K562 (cell line): Measurements from ENCODE around the gene NUP98. TPM values are rescaled to one million over a fixed set of nuclear protein-coding genes. Genes with fewer than 3 reads are reported as not detected.
A peak's percentile ranks its signal among the peaks of the same experiment; 100 is the strongest.

Experiments
- NFIC ChIP-seq: fragments of 450-650 bp; IDR thresholded peaks from 2 replicates; pipeline ENCODE4 v1.6.1; 2017; ENCODE audit warnings: mild to moderate bottlenecking, inconsistent platforms
- RAD21 ChIP-seq, 2 experiments: fragments of 250-450 bp in 1 of 2; fragments of 450-650 bp in 1 of 2; sonication (Bioruptor Pico) in 1 of 2; formaldehyde crosslinking in 1 of 2; IDR thresholded peaks in 1 of 2; conservative IDR thresholded peaks in 1 of 2; 2 replicates each; pipeline versions ENCODE4 v1.4.0 to v1.8.0; 2020 to 2022; ENCODE audit warnings: mild to moderate bottlenecking in 2 of 2, moderate library complexity in 1 of 2
- ZNF408 ChIP-seq: fragments of 250-450 bp; sonication (Bioruptor Pico); IDR thresholded peaks from 2 replicates; pipeline ENCODE4 v1.4.0; 2020; ENCODE audit warnings: low read depth, mild to moderate bottlenecking, moderate library complexity
- polyA plus RNA-seq, 8 experiments: library from polyadenylated mRNA; depleted of rRNA in 4 of 8; stranded (reverse) in 5 of 8; unstranded in 3 of 8; fragments of >200 nt; fragmentation: Nextera tagmentation in 2 of 8; fragmentation: Illumina TruSeq in 1 of 8; extraction: Ambion mirVana in 2 of 8; extraction: Trizol in 1 of 8; gene quantifications; 2 replicates each; pipeline versions ENCODE4 v1.2.1 to v1.2.3, GENCODE V29; 2011 to 2014; ENCODE audit warnings: inconsistent platforms in 1 of 8, missing spikeins in 1 of 8
- small RNA-seq: library from RNA; depleted of rRNA; stranded (forward); fragments of <200 nt; gene quantifications from one replicate; pipeline ENCODE3, GENCODE V24; 2014
- total RNA-seq, 7 experiments: library from RNA; depleted of rRNA in 6 of 7; stranded (reverse); fragments of >200 nt in 6 of 7; fragmentation: Illumina TruSeq in 2 of 7; extraction: Trizol in 2 of 7; gene quantifications; 2 replicates each; pipeline versions ENCODE4 v1.2.1 to v1.2.3, GENCODE V29; 2011 to 2021; ENCODE audit warnings: low replicate concordance in 1 of 7
- TF ChIP-seq, protein P1 (sequence below): IDR thresholded peaks from 2 replicates; pipeline ENCODE4 v1.6.1; 2012; ENCODE audit warnings: low read depth, low read length, improper control_type of control experiment, borderline replicate concordance
- TF ChIP-seq, protein P2 (sequence below): sonication (generic); formaldehyde crosslinking; IDR thresholded peaks from 2 replicates; pipeline ENCODE4 v1.8.1; 2023; ENCODE audit warnings: mild to moderate bottlenecking, missing genetic modification reagents

Gene NUP98
- total and polyA plus RNA-seq, 9 of the 15 experiments (the other 6 are each of a cell fraction or from before 2014, with no cell fraction given), result 45.1 to 196 (median 130) TPM

DNA sequence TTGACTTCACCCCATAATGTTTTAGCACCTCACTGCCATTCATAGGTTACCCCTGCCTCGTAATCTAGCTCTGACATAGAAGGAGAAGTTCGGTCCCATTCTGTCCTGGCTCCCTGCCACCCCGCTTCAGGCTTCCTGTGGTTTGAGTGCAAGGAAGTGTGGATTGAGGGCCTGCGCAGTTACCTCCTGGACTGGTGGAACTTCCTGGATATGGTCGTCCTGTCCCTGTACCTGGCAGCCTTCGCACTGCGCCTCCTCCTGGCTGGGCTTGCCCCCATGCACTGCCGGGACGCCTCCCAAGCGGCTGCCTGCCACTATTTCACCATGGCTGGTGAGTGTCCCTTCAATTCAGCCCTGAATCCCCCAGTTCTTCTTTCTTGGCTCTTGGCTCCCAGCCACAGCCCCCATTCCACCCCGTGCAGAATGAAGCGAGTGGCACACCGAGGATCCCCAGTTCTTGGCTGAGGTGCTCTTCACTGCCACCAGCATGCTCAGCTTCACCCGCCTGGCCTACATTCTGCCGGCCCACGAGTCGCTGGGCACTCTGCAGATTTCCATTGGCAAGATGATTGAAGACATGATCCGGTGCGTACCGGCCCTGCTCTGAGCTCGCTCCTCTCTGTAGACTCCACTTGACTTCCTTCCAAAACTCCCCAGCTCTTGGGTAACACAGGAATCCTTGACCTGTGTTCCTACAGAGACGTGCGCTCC is 170.9 kb downstream of the NUP98 start (continued):
- TF ChIP-seq, protein P1, sequence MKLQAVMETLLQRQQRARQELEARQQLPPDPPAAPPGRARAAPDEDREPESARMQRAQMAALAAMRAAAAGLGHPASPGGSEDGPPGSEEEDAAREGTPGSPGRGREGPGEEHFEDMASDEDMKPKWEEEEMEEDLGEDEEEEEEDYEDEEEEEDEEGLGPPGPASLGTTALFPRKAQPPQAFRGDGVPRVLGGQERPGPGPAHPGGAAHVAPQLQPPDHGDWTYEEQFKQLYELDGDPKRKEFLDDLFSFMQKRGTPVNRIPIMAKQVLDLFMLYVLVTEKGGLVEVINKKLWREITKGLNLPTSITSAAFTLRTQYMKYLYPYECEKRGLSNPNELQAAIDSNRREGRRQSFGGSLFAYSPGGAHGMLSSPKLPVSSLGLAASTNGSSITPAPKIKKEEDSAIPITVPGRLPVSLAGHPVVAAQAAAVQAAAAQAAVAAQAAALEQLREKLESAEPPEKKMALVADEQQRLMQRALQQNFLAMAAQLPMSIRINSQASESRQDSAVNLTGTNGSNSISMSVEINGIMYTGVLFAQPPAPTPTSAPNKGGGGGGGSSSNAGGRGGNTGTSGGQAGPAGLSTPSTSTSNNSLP, result no peak
- TF ChIP-seq RAD21 (CRISPR knock-in tag; conservative IDR thresholded peaks at IDR 0.05 in 1 of 2, IDR thresholded peaks at IDR 0.05 in 1 of 2) (peak in 1 of 2 experiments; percentile 25; a peak in 2 of 4 replicates), ZNF408 (no peak), NFIC (0 out of 2 replicates have a peak, but pooled peaks have one; percentile 31)
- TF ChIP-seq, protein P2, sequence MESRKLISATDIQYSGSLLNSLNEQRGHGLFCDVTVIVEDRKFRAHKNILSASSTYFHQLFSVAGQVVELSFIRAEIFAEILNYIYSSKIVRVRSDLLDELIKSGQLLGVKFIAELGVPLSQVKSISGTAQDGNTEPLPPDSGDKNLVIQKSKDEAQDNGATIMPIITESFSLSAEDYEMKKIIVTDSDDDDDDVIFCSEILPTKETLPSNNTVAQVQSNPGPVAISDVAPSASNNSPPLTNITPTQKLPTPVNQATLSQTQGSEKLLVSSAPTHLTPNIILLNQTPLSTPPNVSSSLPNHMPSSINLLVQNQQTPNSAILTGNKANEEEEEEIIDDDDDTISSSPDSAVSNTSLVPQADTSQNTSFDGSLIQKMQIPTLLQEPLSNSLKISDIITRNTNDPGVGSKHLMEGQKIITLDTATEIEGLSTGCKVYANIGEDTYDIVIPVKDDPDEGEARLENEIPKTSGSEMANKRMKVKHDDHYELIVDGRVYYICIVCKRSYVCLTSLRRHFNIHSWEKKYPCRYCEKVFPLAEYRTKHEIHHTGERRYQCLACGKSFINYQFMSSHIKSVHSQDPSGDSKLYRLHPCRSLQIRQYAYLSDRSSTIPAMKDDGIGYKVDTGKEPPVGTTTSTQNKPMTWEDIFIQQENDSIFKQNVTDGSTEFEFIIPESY (CRISPR knock-in tag), result peak; percentile 25; the same call in 1 of the 2 replicates
- TF ChIP-seq, all 486 proteins: peak for 8

Small RNAs within 50 kb of the gene (small RNA-seq; reads per million reads assigned to genes)
- gene RF00019, result not detected
- gene RNU6-1143P, result not detected
- not detected for gene RNU7-50P

Other genes with a start within 250 kb of the NUP98 start
- 0.49 and 0.50 TPM in 2 replicates for gene ART5, start 155.6 kb downstream of the NUP98 start, total RNA-seq (2014; rRNA removed)
- 0.33 TPM in 1 of 2 replicates, not detected in the other for gene ART5, start 155.6 kb downstream of the NUP98 start, total RNA-seq (2014; rRNA removed; fragmentation: Illumina TruSeq; extraction: Trizol)
- 0.25 and 0.26 TPM in 2 replicates for gene ART5, start 155.6 kb downstream of the NUP98 start, total RNA-seq (2015; rRNA removed; fragmentation: Illumina TruSeq; extraction: Trizol)
- gene ART5, start 155.6 kb downstream of the NUP98 start, total RNA-seq (2021), result 0.29 and 0.38 TPM in 2 replicates
- gene ART5, start 155.6 kb downstream of the NUP98 start, polyA plus RNA-seq (2011; rRNA removed), result 0.57 and 0.59 TPM in 2 replicates
- gene ART5, start 155.6 kb downstream of the NUP98 start, polyA plus RNA-seq (2014; fragmentation: Illumina TruSeq; extraction: Trizol), result 0.13 and 0.17 TPM in 2 replicates
- gene ART5, start 155.6 kb downstream of the NUP98 start, polyA plus RNA-seq (2014; fragmentation: Nextera tagmentation; extraction: Ambion mirVana), result under 1 TPM; 0.08 TPM
- 0.28 and 0.53 TPM in 2 replicates for gene ART5, start 155.6 kb downstream of the NUP98 start, polyA plus RNA-seq (2014; rRNA removed)
- not detected in 2 replicates for gene ART1, start 152.4 kb downstream of the NUP98 start, total RNA-seq (2014; rRNA removed)
- not detected in 2 replicates for gene ART1, start 152.4 kb downstream of the NUP98 start, total RNA-seq (2014; rRNA removed; fragmentation: Illumina TruSeq; extraction: Trizol)
- gene ART1, start 152.4 kb downstream of the NUP98 start, total RNA-seq (2015; rRNA removed; fragmentation: Illumina TruSeq; extraction: Trizol), result not detected in 2 replicates
- not detected in 2 replicates for gene ART1, start 152.4 kb downstream of the NUP98 start, total RNA-seq (2021)
- gene ART1, start 152.4 kb downstream of the NUP98 start, polyA plus RNA-seq (2011; rRNA removed), result not detected in 2 replicates
- gene ART1, start 152.4 kb downstream of the NUP98 start, polyA plus RNA-seq (2014; fragmentation: Illumina TruSeq; extraction: Trizol), result not detected in 2 replicates
- not detected for gene ART1, start 152.4 kb downstream of the NUP98 start, polyA plus RNA-seq (2014; fragmentation: Nextera tagmentation; extraction: Ambion mirVana)
- not detected in 2 replicates for gene ART1, start 152.4 kb downstream of the NUP98 start, polyA plus RNA-seq (2014; rRNA removed)
- 0.82 and 0.90 TPM in 2 replicates for gene CHRNA10, start 126.2 kb downstream of the NUP98 start, total RNA-seq (2014; rRNA removed)
- 0.65 and 0.67 TPM in 2 replicates for gene CHRNA10, start 126.2 kb downstream of the NUP98 start, total RNA-seq (2014; rRNA removed; fragmentation: Illumina TruSeq; extraction: Trizol)
- 1.8 and 1.9 TPM in 2 replicates for gene CHRNA10, start 126.2 kb downstream of the NUP98 start, total RNA-seq (2015; rRNA removed; fragmentation: Illumina TruSeq; extraction: Trizol)
- 1.4 and 1.5 TPM in 2 replicates for gene CHRNA10, start 126.2 kb downstream of the NUP98 start, total RNA-seq (2021)
- gene CHRNA10, start 126.2 kb downstream of the NUP98 start, polyA plus RNA-seq (2011; rRNA removed), result 0.81 and 1.3 TPM in 2 replicates
- gene CHRNA10, start 126.2 kb downstream of the NUP98 start, polyA plus RNA-seq (2014; fragmentation: Illumina TruSeq; extraction: Trizol), result 0.67 and 0.79 TPM in 2 replicates
- under 1 TPM; 0.35 to 0.42 TPM for gene CHRNA10, start 126.2 kb downstream of the NUP98 start, polyA plus RNA-seq (2014; fragmentation: Nextera tagmentation; extraction: Ambion mirVana)
- gene CHRNA10, start 126.2 kb downstream of the NUP98 start, polyA plus RNA-seq (2014; rRNA removed), result 1.7 and 2.3 TPM in 2 replicates
- 17.9 and 26.9 TPM in 2 replicates for gene PGAP2, start 11.0 kb upstream of the NUP98 start, total RNA-seq (2014; rRNA removed)
- 18.4 and 20.2 TPM in 2 replicates for gene PGAP2, start 11.0 kb upstream of the NUP98 start, total RNA-seq (2014; rRNA removed; fragmentation: Illumina TruSeq; extraction: Trizol)
- 20.6 and 22.7 TPM in 2 replicates for gene PGAP2, start 11.0 kb upstream of the NUP98 start, total RNA-seq (2015; rRNA removed; fragmentation: Illumina TruSeq; extraction: Trizol)
- 35.2 and 38.0 TPM in 2 replicates for gene PGAP2, start 11.0 kb upstream of the NUP98 start, total RNA-seq (2021)
- gene PGAP2, start 11.0 kb upstream of the NUP98 start, polyA plus RNA-seq (2011; rRNA removed), result 47.2 and 57.2 TPM in 2 replicates
- 46.4 and 49.7 TPM in 2 replicates for gene PGAP2, start 11.0 kb upstream of the NUP98 start, polyA plus RNA-seq (2014; fragmentation: Illumina TruSeq; extraction: Trizol)
- 10 to 100 TPM; 33.7 to 40.0 TPM for gene PGAP2, start 11.0 kb upstream of the NUP98 start, polyA plus RNA-seq (2014; fragmentation: Nextera tagmentation; extraction: Ambion mirVana)
- gene PGAP2, start 11.0 kb upstream of the NUP98 start, polyA plus RNA-seq (2014; rRNA removed), result 31.8 and 34.9 TPM in 2 replicates
- 80.3 and 117 TPM in 2 replicates for gene RHOG, start 43.4 kb upstream of the NUP98 start, total RNA-seq (2014; rRNA removed)
- 34.7 and 43.6 TPM in 2 replicates for gene RHOG, start 43.4 kb upstream of the NUP98 start, total RNA-seq (2014; rRNA removed; fragmentation: Illumina TruSeq; extraction: Trizol)
- 70.0 and 71.8 TPM in 2 replicates for gene RHOG, start 43.4 kb upstream of the NUP98 start, total RNA-seq (2015; rRNA removed; fragmentation: Illumina TruSeq; extraction: Trizol)
- 157 and 162 TPM in 2 replicates for gene RHOG, start 43.4 kb upstream of the NUP98 start, total RNA-seq (2021)
- gene RHOG, start 43.4 kb upstream of the NUP98 start, polyA plus RNA-seq (2011; rRNA removed), result 112 and 121 TPM in 2 replicates
- gene RHOG, start 43.4 kb upstream of the NUP98 start, polyA plus RNA-seq (2014; fragmentation: Illumina TruSeq; extraction: Trizol), result 153 and 223 TPM in 2 replicates
- 10 to 100 TPM; 22.6 to 36.8 TPM for gene RHOG, start 43.4 kb upstream of the NUP98 start, polyA plus RNA-seq (2014; fragmentation: Nextera tagmentation; extraction: Ambion mirVana)
- gene RHOG, start 43.4 kb upstream of the NUP98 start, polyA plus RNA-seq (2014; rRNA removed), result 134 and 159 TPM in 2 replicates
- 22.1 and 23.9 TPM in 2 replicates for gene STIM1, start 58.1 kb upstream of the NUP98 start, total RNA-seq (2014; rRNA removed)
- 25.8 and 28.2 TPM in 2 replicates for gene STIM1, start 58.1 kb upstream of the NUP98 start, total RNA-seq (2014; rRNA removed; fragmentation: Illumina TruSeq; extraction: Trizol)
- 18.3 and 20.6 TPM in 2 replicates for gene STIM1, start 58.1 kb upstream of the NUP98 start, total RNA-seq (2015; rRNA removed; fragmentation: Illumina TruSeq; extraction: Trizol)
- 50.4 and 50.5 TPM in 2 replicates for gene STIM1, start 58.1 kb upstream of the NUP98 start, total RNA-seq (2021)
- 30.2 and 42.1 TPM in 2 replicates for gene STIM1, start 58.1 kb upstream of the NUP98 start, polyA plus RNA-seq (2011; rRNA removed)
- gene STIM1, start 58.1 kb upstream of the NUP98 start, polyA plus RNA-seq (2014; fragmentation: Illumina TruSeq; extraction: Trizol), result 38.8 and 39.1 TPM in 2 replicates
- gene STIM1, start 58.1 kb upstream of the NUP98 start, polyA plus RNA-seq (2014; fragmentation: Nextera tagmentation; extraction: Ambion mirVana), result 1 to 10 TPM; 7.7 to 8.0 TPM
- gene STIM1, start 58.1 kb upstream of the NUP98 start, polyA plus RNA-seq (2014; rRNA removed), result 22.5 and 24.7 TPM in 2 replicates